Cerebellar nuclear complex (tissue), 1 donor: ENCODE results near the gene BAIAP3.

ENCODE experiments used
- DNase-seq, 2 experiments: peaks; one replicate each; lab custom pipeline; 2025; lab: John Stamatoyannopoulos, UW

BAIAP3 gene

GRCh38 chr16:1332618-1333148 is 762 bp upstream of the BAIAP3 start:
- no peak for DNase-seq

GRCh38 chr16:1333854-1334700 is 632 bp downstream of the BAIAP3 start:
- DNase-seq, result no peak

- no peak for DNase-seq
Measured at GRCh38 chr16:1334739-1335138, 1.3 kb downstream of the BAIAP3 start.

- DNase-seq, result no peak
Measured at GRCh38 chr16:1335211-1335971, 1.9 kb downstream of the BAIAP3 start.

- no peak for DNase-seq
Measured at GRCh38 chr16:1335996-1336395, 2.6 kb downstream of the BAIAP3 start.

- no peak for DNase-seq
Measured at GRCh38 chr16:1336619-1337018, 3.2 kb downstream of the BAIAP3 start.

- no peak for DNase-seq
Measured at GRCh38 chr16:1337486-1337885, 4.0 kb downstream of the BAIAP3 start.

- no peak for DNase-seq
Measured at GRCh38 chr16:1338119-1338730, 4.8 kb downstream of the BAIAP3 start.

- DNase-seq, result no peak
Measured at GRCh38 chr16:1338855-1339675, 5.6 kb downstream of the BAIAP3 start.

GRCh38 chr16:1340730-1341494 is 7.5 kb downstream of the BAIAP3 start:
- DNase-seq, result no peak

- no peak for DNase-seq
Measured at GRCh38 chr16:1341495-1342420, 8.3 kb downstream of the BAIAP3 start.

- no peak for DNase-seq
Measured at GRCh38 chr16:1342526-1343427, 9.3 kb downstream of the BAIAP3 start.

- no peak for DNase-seq
Measured at GRCh38 chr16:1343428-1344242, 10.2 kb downstream of the BAIAP3 start.

- DNase-seq, result no peak
Measured at GRCh38 chr16:1344499-1344898, 11.1 kb downstream of the BAIAP3 start.

GRCh38 chr16:1345087-1345486 is 11.6 kb downstream of the BAIAP3 start:
- no peak for DNase-seq

GRCh38 chr16:1345651-1346421 is 12.4 kb downstream of the BAIAP3 start:
- DNase-seq, result no peak
